Skin of body (tissue), 2 donors: ENCODE data around the gene TTN. TPM values are rescaled to one million over a fixed set of nuclear protein-coding genes. Genes with fewer than 3 reads are reported as not detected.

ENCODE experiments used
- DNase-seq: peaks from one replicate; lab custom pipeline; 2025; lab: John Stamatoyannopoulos, UW
- total RNA-seq: library from RNA; depleted of rRNA; stranded (reverse); fragments of >200 nt; gene quantifications from one replicate; pipeline ENCODE4 v1.2.3, GENCODE V29; 2014

TTN gene
- total RNA-seq, 1 donor from 2014 or later: 385 TPM

DNA sequence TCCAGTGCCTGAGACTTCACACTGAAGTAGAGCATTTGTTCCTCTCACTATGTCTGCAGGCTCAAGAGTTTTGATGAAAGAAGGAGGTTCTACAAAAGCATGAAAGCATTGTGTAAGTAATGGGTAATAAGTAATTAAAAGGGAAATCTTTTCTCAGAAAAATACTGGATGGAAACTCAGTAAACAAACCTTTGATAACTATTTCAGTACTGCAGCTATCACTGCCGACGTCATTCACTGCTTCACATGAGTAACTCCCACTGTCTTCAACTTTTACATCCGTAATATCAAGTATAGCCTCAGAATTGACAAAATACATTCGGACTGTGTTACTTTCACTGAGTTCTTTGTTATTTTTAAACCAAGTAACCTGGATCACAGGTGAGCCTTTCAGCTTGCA, 72.7 kb downstream of the TTN start:
- no peak for DNase-seq

GRCh38 chr2:178733975-178734374, 73.2 kb downstream of the TTN start:
- no peak for DNase-seq

- no peak for DNase-seq
Observed at GRCh38 chr2:178732913-178733312, 74.3 kb downstream of the TTN start.

DNA sequence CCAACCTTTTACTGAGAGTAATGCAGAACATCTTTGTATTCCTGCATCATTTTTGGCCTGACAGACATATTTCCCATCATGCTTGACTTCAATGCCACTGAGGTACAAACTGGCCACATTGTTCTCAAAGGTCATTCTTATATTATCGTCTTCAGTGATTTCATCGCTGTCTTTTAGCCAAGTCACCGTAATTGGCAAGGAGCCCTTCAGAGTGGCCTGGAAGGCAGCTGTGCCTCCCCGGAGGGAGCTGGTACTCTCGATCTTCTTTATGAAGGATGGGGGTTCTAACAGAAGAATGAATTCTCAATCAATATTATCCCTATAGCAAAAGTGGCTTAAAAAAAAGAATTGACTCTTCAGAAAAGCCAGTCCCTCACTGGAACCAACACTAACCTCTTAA, 75.9 kb downstream of the TTN start:
- DNase-seq: no peak

DNA sequence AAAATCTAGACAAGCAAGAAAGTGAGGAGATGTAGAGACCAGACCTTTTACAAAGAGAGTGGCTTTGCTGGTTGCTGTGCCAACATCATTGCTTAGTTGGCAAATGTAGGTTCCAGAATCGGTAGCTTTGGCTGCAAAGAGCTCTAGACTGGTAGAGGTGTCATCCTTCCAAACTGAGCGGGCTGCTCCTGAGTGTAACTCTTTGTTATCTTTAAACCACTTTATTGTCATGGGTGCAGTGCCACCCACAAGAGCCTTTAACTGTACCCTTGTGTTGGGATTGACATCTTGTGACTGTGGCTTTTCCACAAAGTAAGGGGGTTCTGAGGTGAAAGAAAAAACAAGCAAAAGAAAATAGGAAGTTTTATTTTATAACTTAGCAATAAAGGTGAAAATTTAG, 77.2 kb downstream of the TTN start:
- DNase-seq: no peak

DNA sequence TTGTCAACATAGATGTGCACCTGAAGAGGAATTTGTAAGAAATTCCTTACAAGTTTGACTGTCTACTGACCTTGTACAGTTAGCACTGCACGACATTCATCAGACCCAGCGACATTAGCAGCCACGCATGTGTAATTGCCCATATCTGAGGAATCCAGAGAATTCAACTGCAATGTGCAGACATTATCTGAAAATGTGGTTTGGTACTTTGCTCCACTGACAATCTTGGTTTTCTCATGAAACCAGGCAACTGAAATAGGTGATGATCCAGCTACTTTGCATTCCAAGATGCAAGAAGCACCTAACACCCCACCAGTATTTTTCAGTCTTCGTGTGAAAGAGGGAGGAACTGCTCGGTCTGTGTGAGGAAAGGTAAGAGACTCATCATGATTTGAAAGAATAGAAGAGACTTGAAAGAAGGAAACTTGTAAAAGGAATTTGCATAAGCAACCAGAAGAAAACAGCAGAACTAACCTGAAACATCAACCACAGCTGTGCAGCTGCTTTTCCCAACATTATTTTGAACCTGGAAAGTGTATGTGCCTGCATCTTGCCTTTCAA, 83.4 kb downstream of the TTN start:
- no peak for DNase-seq

GRCh38 chr2:178722296-178722695, 84.9 kb downstream of the TTN start:
- no peak for DNase-seq

DNA sequence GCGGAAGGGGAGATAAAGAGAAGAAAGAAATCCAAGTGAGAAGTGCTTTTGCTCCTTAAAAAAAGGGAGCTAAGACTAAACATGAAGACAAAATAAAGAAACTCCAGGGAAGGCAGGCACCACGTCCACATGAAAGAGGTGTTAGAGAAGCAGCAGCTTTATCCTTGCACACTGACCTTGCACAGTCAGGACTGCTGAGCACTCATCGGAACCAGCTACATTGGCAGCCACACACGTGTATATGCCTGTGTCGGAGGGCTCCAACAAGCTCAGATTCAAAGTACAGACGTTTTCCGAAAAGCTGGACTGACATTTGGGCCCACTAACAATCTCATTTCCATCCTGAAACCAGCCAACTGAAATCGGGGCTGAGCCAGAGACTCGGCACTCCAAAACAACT, 88.2 kb downstream of the TTN start:
- DNase-seq: no peak

- DNase-seq: no peak
Observed at GRCh38 chr2:178718283-178718682, 88.9 kb downstream of the TTN start.

- DNase-seq: no peak
Observed at GRCh38 chr2:178716394-178716793, 90.8 kb downstream of the TTN start.

GRCh38 chr2:178715366-178715765, 91.9 kb downstream of the TTN start:
- DNase-seq: no peak

- no peak for DNase-seq
Observed at GRCh38 chr2:178707476-178707875, 99.7 kb downstream of the TTN start.

- DNase-seq: no peak
Observed at GRCh38 chr2:178704876-178705275, 102.3 kb downstream of the TTN start.

DNA sequence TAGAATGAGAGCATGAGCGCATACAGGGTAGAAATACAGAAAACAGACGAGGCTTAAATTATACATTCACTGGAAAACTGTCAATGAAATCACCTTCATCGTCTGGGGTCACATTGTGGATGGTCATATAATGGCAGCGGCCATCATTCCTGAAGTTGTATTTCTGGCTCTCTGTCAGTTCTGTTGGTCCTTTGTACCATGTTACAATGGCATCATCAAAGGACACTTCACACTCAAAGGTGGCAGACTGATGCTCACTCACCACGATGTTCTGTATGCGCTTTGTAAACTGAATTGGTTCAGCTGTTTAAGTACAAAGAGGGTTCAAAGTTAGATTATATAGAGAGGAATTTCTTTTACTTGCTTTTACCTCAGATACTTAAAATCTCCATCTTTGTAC, 104.9 kb downstream of the TTN start:
- DNase-seq: no peak

GRCh38 chr2:178700922-178701342, 106.3 kb downstream of the TTN start:
- DNase-seq: no peak

GRCh38 chr2:178700136-178700535, 107.1 kb downstream of the TTN start:
- no peak for DNase-seq

DNA sequence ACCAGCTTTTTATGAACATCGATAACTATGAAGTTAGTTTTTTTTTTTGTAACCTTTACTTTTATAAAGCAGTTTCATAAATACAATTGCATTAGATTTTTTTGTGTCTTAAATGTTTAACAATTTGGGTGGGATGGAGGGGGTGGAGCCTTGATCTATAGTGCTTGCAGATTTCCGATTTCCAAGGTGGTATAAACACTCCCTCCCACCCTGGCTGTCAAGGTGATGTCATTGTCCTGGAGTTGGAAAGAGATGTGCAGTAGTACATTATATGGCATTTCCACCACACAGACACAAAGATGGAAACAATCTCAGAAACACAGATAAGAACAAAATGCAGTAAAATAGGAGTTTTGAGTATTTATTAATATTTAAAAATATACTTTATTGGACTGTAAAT, 114.4 kb downstream of the TTN start:
- no peak for DNase-seq

DNA sequence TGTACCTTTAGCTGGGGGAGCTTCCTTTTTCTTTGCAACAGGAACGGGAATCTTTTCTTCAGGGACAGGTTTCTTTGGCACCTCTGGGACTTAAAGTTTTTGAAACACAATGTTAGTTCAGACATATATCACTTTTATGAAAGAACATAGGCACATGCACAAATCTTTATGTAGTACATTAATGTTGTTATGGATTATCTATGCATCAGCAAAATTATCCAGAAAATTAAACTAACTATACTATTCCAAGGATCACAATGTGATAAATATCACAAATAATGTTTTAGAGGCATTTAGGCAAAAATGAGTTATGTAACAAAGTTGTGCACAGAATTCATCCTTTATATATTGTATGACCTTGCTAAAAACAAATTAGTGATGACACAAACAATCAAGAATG, 117.4 kb downstream of the TTN start:
- DNase-seq: no peak

DNA sequence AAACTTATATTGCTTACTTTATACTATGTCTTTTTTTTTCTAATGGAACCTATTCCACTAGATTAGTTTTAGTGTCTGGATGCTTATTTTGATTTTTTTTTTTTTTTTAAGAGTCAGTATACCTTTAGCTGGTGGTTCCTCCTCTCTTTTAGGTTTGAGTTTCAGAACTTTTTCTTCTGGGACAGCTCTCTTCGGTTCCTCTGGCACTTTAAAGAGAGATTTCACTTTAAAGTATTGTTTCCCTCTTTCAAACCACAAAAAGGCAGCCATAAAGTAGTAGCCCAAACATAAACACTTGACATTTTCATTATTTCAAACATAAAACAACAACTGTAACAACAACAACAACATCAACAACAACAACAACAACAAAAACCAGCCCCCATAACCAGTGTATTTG, 123.3 kb downstream of the TTN start:
- DNase-seq: no peak

- DNase-seq: no peak
Observed at GRCh38 chr2:178681081-178681480, 126.1 kb downstream of the TTN start.

DNA sequence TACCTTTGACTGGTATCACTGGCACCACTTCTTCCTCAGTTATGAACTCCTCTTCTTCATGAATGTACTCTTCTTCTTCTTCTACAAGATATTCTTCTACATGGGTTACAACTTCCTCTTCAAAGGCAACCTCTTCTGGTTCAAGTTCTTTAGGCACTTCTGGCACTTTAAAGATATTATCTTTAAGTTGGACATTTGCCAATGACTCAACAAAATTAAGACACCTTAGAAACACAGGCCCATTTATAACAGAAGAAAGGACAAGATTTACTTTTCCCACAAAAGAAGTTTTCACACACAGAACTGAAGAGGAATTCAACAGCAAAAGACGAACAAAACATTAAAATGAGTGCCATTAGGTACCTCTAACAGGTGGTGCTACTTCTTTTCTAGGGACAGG, 127.3 kb downstream of the TTN start:
- no peak for DNase-seq

DNA sequence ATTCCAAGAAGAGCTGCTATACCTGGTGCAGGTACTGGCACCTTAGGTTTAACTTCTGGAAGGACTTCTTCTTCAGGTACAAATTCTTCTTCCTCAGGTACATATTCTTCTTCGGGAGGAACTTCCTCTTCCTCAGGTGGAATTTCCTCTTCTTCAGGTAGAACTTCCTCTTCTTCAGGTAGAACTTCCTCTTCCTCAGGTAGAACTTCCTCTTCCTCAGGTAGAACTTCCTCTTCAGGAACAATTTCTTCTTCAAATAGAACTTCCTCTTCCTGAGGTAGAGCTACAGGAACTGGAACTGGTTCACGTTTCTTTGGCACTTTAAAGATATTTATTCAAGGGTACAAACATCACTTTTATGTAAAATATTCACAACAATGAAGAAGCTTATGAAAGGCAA, 129.6 kb downstream of the TTN start:
- DNase-seq: no peak

GRCh38 chr2:178676046-178676445, 131.2 kb downstream of the TTN start:
- no peak for DNase-seq

- DNase-seq: no peak
Observed at GRCh38 chr2:178674122-178674521, 133.1 kb downstream of the TTN start.
